Mucosa of rectum (tissue), 2 donors: ENCODE results near the gene SBDS.
A peak's percentile ranks its signal among the peaks of the same experiment; 100 is the strongest.

Experiments
- H3K27ac ChIP-seq, 2 donors: one replicate each; pipeline ENCODE4 v1.7.0; 2013; ENCODE audit warnings: inconsistent platforms in 2 of 2, low read depth in 2 of 2, low read length in 2 of 2
- H3K27me3 ChIP-seq, 2 donors: one replicate each; pipeline ENCODE4 v1.7.0; 2013; ENCODE audit warnings: low read length in 2 of 2; ENCODE audit not compliant: control insufficient read depth in 2 of 2, insufficient read depth in 2 of 2
- H3K36me3 ChIP-seq, 2 donors: one replicate each; pipeline ENCODE4 v1.7.0; 2013; ENCODE audit warnings: low read length in 2 of 2; ENCODE audit not compliant: control insufficient read depth in 2 of 2, insufficient read depth in 2 of 2
- H3K4me1 ChIP-seq, 2 donors: one replicate each; pipeline ENCODE4 v1.7.0; 2013; ENCODE audit warnings: low read length in 2 of 2, mild to moderate bottlenecking in 1 of 2; ENCODE audit not compliant: control insufficient read depth in 2 of 2, insufficient read depth in 2 of 2
- H3K4me3 ChIP-seq, 2 donors: one replicate each; pipeline ENCODE4 v1.7.0; 2013; ENCODE audit warnings: low read length in 2 of 2
- H3K9ac ChIP-seq, 2 donors: one replicate each; pipeline ENCODE4 v1.7.0; 2013; ENCODE audit warnings: low read length in 2 of 2, low read depth in 1 of 2, mild to moderate bottlenecking in 1 of 2
- H3K9me3 ChIP-seq, 2 donors: one replicate each; pipeline ENCODE4 v1.7.0; 2013; ENCODE audit warnings: low read length in 2 of 2; ENCODE audit not compliant: control insufficient read depth in 2 of 2
- donor health status: healthy.
- donor health status: Normal muscosa, but diverticular disease.

Gene SBDS

GRCh38 chr7:66946545-66946944 is 48.8 kb downstream of the SBDS start:
- Histone ChIP-seq H3K9ac (peak overlapping the region; percentile 60 to 69), H3K27me3 (no peaks in the 10 kb centered on the region), H3K9me3 (no peaks in the 10 kb centered on the region), H3K4me1 (peaks cover 0 to 12% of the 10 kb centered on the region in 2 donors), H3K4me3 (peak overlapping the region in 1 of 2 donors; percentile 37), H3K27ac (peak overlapping the region; percentile 88 to 89), H3K36me3 (peaks cover 60 to 63% of the 10 kb centered on the region in 2 donors)

- H3K27ac ChIP-seq = no peak overlapping the region
- no peaks in the 10 kb centered on the region for H3K27me3 ChIP-seq
- H3K9me3 ChIP-seq = no peaks in the 10 kb centered on the region
- peaks cover 22 to 23% of the 10 kb centered on the region in 2 donors for H3K36me3 ChIP-seq
- no peak overlapping the region for H3K9ac ChIP-seq
- H3K4me3 ChIP-seq = no peak overlapping the region
- no peaks in the 10 kb centered on the region for H3K4me1 ChIP-seq
Measured at GRCh38 chr7:66939325-66939724, 56.1 kb downstream of the SBDS start.

GRCh38 chr7:66937940-66938339 is 57.4 kb downstream of the SBDS start:
- no peak overlapping the region for H3K9ac ChIP-seq
- H3K9me3 ChIP-seq = no peaks in the 10 kb centered on the region
- H3K36me3 ChIP-seq = peaks cover 15 to 19% of the 10 kb centered on the region in 2 donors
- H3K4me1 ChIP-seq = no peaks in the 10 kb centered on the region
- no peaks in the 10 kb centered on the region for H3K27me3 ChIP-seq
- H3K27ac ChIP-seq = no peak overlapping the region
- H3K4me3 ChIP-seq = no peak overlapping the region
